Mesenchymal stem cell (in vitro differentiated cells and primary cell): ENCODE results near the gene TACR2.

Experiments
- DNase-seq: peaks from one replicate; pipeline ENCODE4 v3.0.0-alpha.2; 2013
- H2AFZ ChIP-seq: one replicate; pipeline ENCODE4 v1.6.1; 2013; ENCODE audit warnings: low read depth, mild to moderate bottlenecking, control low read depth, inconsistent platforms, low read length, moderate library complexity
- H2AK5ac ChIP-seq: 2 replicates; pipeline ENCODE4 v1.6.1; 2013; ENCODE audit warnings: low read length, moderate library complexity, mild to moderate bottlenecking, inconsistent platforms; ENCODE audit not compliant: severe bottlenecking
- H2BK120ac ChIP-seq: one replicate; pipeline ENCODE4 v1.6.1; 2013; ENCODE audit warnings: low read depth, mild to moderate bottlenecking, inconsistent platforms, low read length, moderate library complexity
- H2BK12ac ChIP-seq, 2 experiments: one replicate each; pipeline ENCODE4 v1.6.1; 2013; ENCODE audit warnings: inconsistent platforms in 2 of 2, low read length in 2 of 2, mild to moderate bottlenecking in 2 of 2, moderate library complexity in 2 of 2, control low read depth in 1 of 2
- H2BK15ac ChIP-seq: one replicate; pipeline ENCODE4 v1.6.1; 2013; ENCODE audit warnings: mild to moderate bottlenecking, low read depth, inconsistent platforms; ENCODE audit not compliant: poor library complexity, severe bottlenecking
- H2BK5ac ChIP-seq: 2 replicates; pipeline ENCODE4 v1.6.1; 2013; ENCODE audit warnings: low read depth, mild to moderate bottlenecking, low read length, control low read depth, inconsistent platforms; ENCODE audit not compliant: poor library complexity, severe bottlenecking
- H3K14ac ChIP-seq, 2 experiments: one replicate each; pipeline ENCODE4 v1.6.1; 2013; ENCODE audit warnings: inconsistent platforms in 2 of 2, low read length in 2 of 2, control low read depth in 1 of 2, mild to moderate bottlenecking in 1 of 2, moderate library complexity in 1 of 2
- H3K18ac ChIP-seq, 2 experiments: one replicate each; pipeline ENCODE4 v1.6.1; 2013; ENCODE audit warnings: inconsistent platforms in 2 of 2, low read length in 2 of 2, control low read depth in 1 of 2, low read depth in 1 of 2, mild to moderate bottlenecking in 1 of 2
- H3K23ac ChIP-seq, 2 experiments: one replicate each; pipeline ENCODE4 v1.6.1; 2013; ENCODE audit warnings: inconsistent platforms in 2 of 2, low read length in 2 of 2, mild to moderate bottlenecking in 2 of 2, moderate library complexity in 2 of 2, control low read depth in 1 of 2
- H3K27ac ChIP-seq: 2 replicates; pipeline ENCODE4 v1.5.1; 2013; ENCODE audit warnings: mild to moderate bottlenecking, moderate library complexity, low read length, control low read depth, inconsistent platforms; ENCODE audit not compliant: poor library complexity, severe bottlenecking
- H3K27me3 ChIP-seq, 2 experiments: 2 replicates each; pipeline versions ENCODE4 v1.6.1 to v1.7.0; 2013; ENCODE audit warnings: low read length in 2 of 2, mild to moderate bottlenecking in 2 of 2, moderate library complexity in 2 of 2, control low read depth in 1 of 2, inconsistent platforms in 1 of 2; ENCODE audit not compliant: control insufficient read depth in 1 of 2, insufficient read depth in 1 of 2
- H3K36me3 ChIP-seq, 2 experiments: 2 replicates each; pipeline versions ENCODE4 v1.6.1 to v1.7.0; 2013; ENCODE audit warnings: low read length in 2 of 2, control low read depth in 1 of 2, inconsistent platforms in 1 of 2, low read depth in 1 of 2, mild to moderate bottlenecking in 1 of 2; ENCODE audit not compliant: insufficient read depth in 2 of 2, control insufficient read depth in 1 of 2
- H3K4ac ChIP-seq, 2 experiments: one replicate each; pipeline ENCODE4 v1.6.1; 2013; ENCODE audit warnings: inconsistent platforms in 2 of 2, low read length in 2 of 2, mild to moderate bottlenecking in 2 of 2, moderate library complexity in 2 of 2, control low read depth in 1 of 2, low read depth in 1 of 2
- H3K4me1 ChIP-seq: 2 replicates; pipeline ENCODE4 v1.6.1; 2013; ENCODE audit warnings: low read depth, low read length, control low read depth; ENCODE audit not compliant: control insufficient read depth, insufficient read depth
- H3K4me2 ChIP-seq: 2 replicates; pipeline ENCODE4 v1.6.1; 2013; ENCODE audit warnings: low read length, mild to moderate bottlenecking, inconsistent platforms; ENCODE audit not compliant: poor library complexity, severe bottlenecking
- H3K4me3 ChIP-seq, 2 experiments: 2 replicates each; pipeline versions ENCODE4 v1.5.1 to v1.7.0; 2013; ENCODE audit warnings: low read length in 2 of 2, mild to moderate bottlenecking in 2 of 2, control low read depth in 1 of 2, low read depth in 1 of 2; ENCODE audit not compliant: insufficient read depth in 1 of 2
- H3K79me1 ChIP-seq: replicated peaks from 2 replicates; pipeline ENCODE4 v1.6.1; 2013; ENCODE audit warnings: mild to moderate bottlenecking, control low read depth, low read length, inconsistent platforms; ENCODE audit not compliant: poor library complexity, severe bottlenecking
- H3K9ac ChIP-seq: 2 replicates; pipeline ENCODE4 v1.7.0; 2013; ENCODE audit warnings: mild to moderate bottlenecking, low read length, moderate library complexity
- H3K9me3 ChIP-seq: 2 replicates; pipeline ENCODE4 v1.7.0; 2013; ENCODE audit warnings: mild to moderate bottlenecking, low read length; ENCODE audit not compliant: control insufficient read depth
- H4K8ac ChIP-seq: one replicate; pipeline ENCODE4 v1.6.1; 2013; ENCODE audit warnings: inconsistent platforms, mild to moderate bottlenecking, low read length, moderate library complexity
- H4K91ac ChIP-seq: one replicate; pipeline ENCODE4 v1.6.1; 2013; ENCODE audit warnings: mild to moderate bottlenecking, low read length, inconsistent platforms
- WGBS: methylation state at CpG from one replicate; pipeline ENCODE4 v1.1.7; 2013; ENCODE audit warnings: mixed read lengths; 5-methylcytosine and 5-hydroxymethylcytosine counted together

The TACR2 gene

DNA sequence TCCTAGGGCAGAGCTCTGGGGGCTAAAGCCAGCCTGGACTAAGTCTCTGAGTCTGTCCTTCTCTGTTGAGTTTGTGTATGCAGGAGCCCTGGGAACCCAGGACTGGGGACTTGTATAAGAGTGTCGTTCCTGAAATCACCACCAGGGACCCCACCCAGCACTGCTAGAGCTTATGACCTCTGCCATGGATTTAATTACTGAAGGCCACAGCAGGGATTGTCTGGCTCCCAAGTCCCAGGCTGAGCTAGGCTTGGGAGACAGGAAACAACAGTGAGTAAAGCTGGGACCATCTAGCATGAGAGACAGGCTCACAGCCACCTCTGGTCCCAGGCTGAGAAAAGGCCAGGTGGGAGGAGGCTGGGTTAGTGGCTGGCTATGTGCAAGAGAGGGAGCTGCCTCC is 33.1 kb upstream of the TACR2 start:
- WGBS, result 0% methylated on average over 1 of the region's 1 CpG
- Histone ChIP-seq H3K36me3 (no peaks in the 10 kb centered on the region), H2BK5ac (no peak overlapping the region), H2BK15ac (no peak overlapping the region), H3K4ac (peak overlapping the region; percentile 19 to 57), H3K18ac (no peak overlapping the region), H3K23ac (no peak overlapping the region), H4K8ac (no peak overlapping the region), H3K27ac (no peak overlapping the region), H3K27me3 (peaks cover 0 to 27% of the 10 kb centered on the region in 2 experiments), H2BK120ac (peak overlapping the region; percentile 54), H2AK5ac (no peak overlapping the region), H4K91ac (no peak overlapping the region), H3K4me1 (peaks cover 12% of the 10 kb centered on the region), H3K4me2 (no peak overlapping the region), H3K9me3 (no peaks in the 10 kb centered on the region), H3K14ac (no peak overlapping the region), H3K4me3 (no peak overlapping the region), H2BK12ac (peak overlapping the region; percentile 38 to 73), H3K9ac (no peak overlapping the region), H2AFZ (no peak overlapping the region), H3K79me1 (peaks cover 5% of the 10 kb centered on the region)
- DNase-seq, result peak; percentile 85

DNA sequence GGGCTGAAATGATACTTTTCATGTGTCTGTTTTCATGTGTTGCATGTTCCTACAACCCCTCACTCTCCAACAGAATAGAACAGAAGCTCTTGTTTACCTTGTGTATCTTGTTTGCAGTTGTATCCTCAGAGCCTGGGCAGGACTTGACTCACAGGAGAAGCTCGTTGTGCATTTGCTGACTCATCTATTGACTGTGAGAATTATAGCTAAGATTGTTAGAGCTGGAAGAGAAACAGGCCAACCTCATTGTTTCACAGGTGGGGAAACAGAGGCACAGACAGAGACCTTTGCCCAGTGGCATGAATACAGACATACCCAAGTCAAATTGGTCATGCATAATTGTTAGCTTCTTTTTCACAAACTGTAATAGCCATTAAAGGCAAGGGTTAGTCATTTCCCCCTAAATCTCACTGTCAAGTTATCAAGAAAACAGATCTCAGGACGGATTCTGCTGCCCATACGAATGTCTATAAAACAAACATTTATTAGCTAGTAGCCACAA is 30.0 kb upstream of the TACR2 start:
- Histone ChIP-seq H4K91ac (no peak overlapping the region), H3K4me1 (peaks cover 7% of the 10 kb centered on the region), H3K27me3 (peaks cover 0 to 7% of the 10 kb centered on the region in 2 experiments), H3K4me2 (no peak overlapping the region), H3K27ac (peak overlapping the region; percentile 43), H2BK15ac (no peak overlapping the region), H2AK5ac (no peak overlapping the region), H2BK120ac (no peak overlapping the region), H2BK12ac (peak overlapping the region in 1 of 2 experiments; percentile 4), H3K36me3 (no peaks in the 10 kb centered on the region), H4K8ac (no peak overlapping the region), H3K23ac (no peak overlapping the region), H3K9ac (no peak overlapping the region), H3K14ac (no peak overlapping the region), H2BK5ac (no peak overlapping the region), H2AFZ (no peak overlapping the region), H3K4ac (no peak overlapping the region), H3K18ac (peak overlapping the region; percentile 23 to 37), H3K4me3 (no peak overlapping the region), H3K9me3 (no peaks in the 10 kb centered on the region), H3K79me1 (peaks cover 2% of the 10 kb centered on the region)
- WGBS, result 0% methylated on average over 3 of the region's 3 CpGs
- DNase-seq, result peak; percentile 91

DNA sequence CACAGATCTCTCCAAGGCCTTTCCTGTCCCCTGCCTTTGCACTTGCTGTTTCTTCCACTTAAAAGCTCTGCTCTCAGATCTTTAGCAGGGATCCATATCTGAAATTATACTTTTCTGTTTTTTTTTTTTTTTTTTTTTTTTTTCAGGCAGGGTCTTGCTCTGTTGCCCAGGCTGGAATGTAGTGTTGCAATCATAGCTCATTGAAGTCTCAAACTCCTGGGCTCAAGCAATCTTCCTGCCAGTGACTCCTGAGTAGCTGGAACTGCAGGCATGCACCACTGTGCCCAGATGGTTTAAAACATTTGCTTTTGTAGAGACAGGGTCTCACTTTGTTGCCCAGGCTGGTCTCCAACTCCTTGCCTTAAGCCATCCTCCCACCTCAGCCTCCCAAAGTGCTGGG is 29.5 kb upstream of the TACR2 start:
- Histone ChIP-seq H3K23ac (no peak overlapping the region), H3K4me1 (peaks cover 6% of the 10 kb centered on the region), H3K9me3 (no peaks in the 10 kb centered on the region), H2BK120ac (peak overlapping the region; percentile 56), H2AFZ (no peak overlapping the region), H3K4ac (no peak overlapping the region), H2BK15ac (no peak overlapping the region), H3K27me3 (peaks cover 0 to 4% of the 10 kb centered on the region in 2 experiments), H3K9ac (no peak overlapping the region), H3K14ac (no peak overlapping the region), H2AK5ac (no peak overlapping the region), H4K8ac (no peak overlapping the region), H3K79me1 (no peaks in the 10 kb centered on the region), H3K18ac (peak overlapping the region; percentile 23 to 37), H4K91ac (no peak overlapping the region), H3K27ac (peak overlapping the region; percentile 43), H2BK5ac (no peak overlapping the region), H3K36me3 (no peaks in the 10 kb centered on the region), H3K4me3 (no peak overlapping the region), H3K4me2 (no peak overlapping the region), H2BK12ac (peak overlapping the region in 1 of 2 experiments; percentile 4)
- no peak for DNase-seq

DNA sequence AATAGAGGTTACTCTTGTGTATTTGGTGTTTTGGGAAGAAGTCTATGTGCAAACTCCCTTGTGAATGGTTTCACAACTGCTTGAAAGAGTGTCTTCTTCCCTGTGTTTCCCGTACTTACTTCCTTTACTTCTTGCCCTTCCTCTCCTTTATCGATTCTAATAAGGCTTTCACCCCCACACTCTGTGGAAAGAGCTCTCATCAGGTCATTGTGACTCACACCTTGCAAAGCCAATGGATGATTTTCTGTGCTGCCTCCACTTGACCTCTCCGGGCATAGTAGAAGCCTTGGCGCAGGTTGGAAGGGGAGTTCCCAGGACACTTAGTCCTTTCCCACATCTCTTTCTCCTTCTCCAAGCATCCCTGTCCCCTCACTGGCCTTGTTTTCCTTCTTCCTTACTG is 28.3 kb upstream of the TACR2 start:
- H3K18ac ChIP-seq, result no peak overlapping the region
- no peaks in the 10 kb centered on the region for H3K79me1 ChIP-seq
- peak; percentile 87 for DNase-seq
- no peak overlapping the region for H3K27ac ChIP-seq
- H2BK5ac ChIP-seq, result no peak overlapping the region
- no peaks in the 10 kb centered on the region for H3K27me3 ChIP-seq
- H2AK5ac ChIP-seq, result no peak overlapping the region
- H3K4me3 ChIP-seq, result no peak overlapping the region
- no peak overlapping the region for H2AFZ ChIP-seq
- H3K4me1 ChIP-seq, result peaks cover 4% of the 10 kb centered on the region
- H3K4ac ChIP-seq, result no peak overlapping the region
- no peak overlapping the region for H2BK15ac ChIP-seq
- no peak overlapping the region for H4K91ac ChIP-seq
- no peak overlapping the region for H2BK120ac ChIP-seq
- H4K8ac ChIP-seq, result no peak overlapping the region
- H3K4me2 ChIP-seq, result no peak overlapping the region
- no peak overlapping the region for H3K14ac ChIP-seq
- no peaks in the 10 kb centered on the region for H3K9me3 ChIP-seq
- WGBS, result 16% methylated on average over 4 of the region's 4 CpGs
- H2BK12ac ChIP-seq, result no peak overlapping the region
- H3K36me3 ChIP-seq, result no peaks in the 10 kb centered on the region
- no peak overlapping the region for H3K23ac ChIP-seq
- no peak overlapping the region for H3K9ac ChIP-seq
